GM12878 (cell line): ENCODE results near the gene EGFL8. TPM values are rescaled to one million over a fixed set of nuclear protein-coding genes. Genes with fewer than 3 reads are reported as not detected.

Experiments used
- BCLAF1 ChIP-seq: fragments of 450-650 bp; IDR thresholded peaks from 2 replicates; pipeline ENCODE4 v1.6.1; 2017; ENCODE audit warnings: antibody characterized with exemption, mild to moderate bottlenecking, moderate library complexity
- BMI1 ChIP-seq: fragments of 450-650 bp; IDR thresholded peaks from 2 replicates; pipeline ENCODE4 v1.6.1; 2016; ENCODE audit warnings: mild to moderate bottlenecking, moderate library complexity, borderline replicate concordance
- CHD1 ChIP-seq: IDR thresholded peaks from 2 replicates; pipeline ENCODE4 v1.6.1; 2012; ENCODE audit warnings: low read depth, low read length, improper control_type of control experiment
- CHD2 ChIP-seq: IDR thresholded peaks from 2 replicates; pipeline ENCODE4 v1.6.1; 2011; ENCODE audit warnings: low read depth, low read length, improper control_type of control experiment, borderline replicate concordance
- CHD4 ChIP-seq: fragments of 200-600 bp; sonication (generic); IDR thresholded peaks from 2 replicates; pipeline ENCODE4 v1.6.1; 2016; ENCODE audit warnings: mild to moderate bottlenecking
- EED ChIP-seq: sonication (generic); IDR thresholded peaks from 2 replicates; pipeline ENCODE4 v1.6.1; 2016; ENCODE audit warnings: antibody characterized with exemption, low read depth
- IRF3 ChIP-seq: fragments of 450-650 bp; IDR thresholded peaks from 2 replicates; pipeline ENCODE4 v1.6.1; 2014; ENCODE audit warnings: mild to moderate bottlenecking
- LARP7 ChIP-seq: fragments of 450-650 bp; IDR thresholded peaks from 2 replicates; pipeline ENCODE4 v1.6.1; 2017; ENCODE audit warnings: mild to moderate bottlenecking
- MXI1 ChIP-seq: fragments of 150-350 bp; IDR thresholded peaks from 2 replicates; pipeline ENCODE4 v1.6.1; 2011; ENCODE audit warnings: low read depth, mild to moderate bottlenecking, inconsistent platforms, low read length, improper control_type of control experiment
- MYB ChIP-seq: fragments of 150-350 bp; IDR thresholded peaks from 2 replicates; pipeline ENCODE4 v1.6.1; 2014; ENCODE audit warnings: mild to moderate bottlenecking, low read depth, low read length, borderline replicate concordance
- NFIC ChIP-seq: IDR thresholded peaks from 2 replicates; pipeline ENCODE4 v1.6.1; 2012; ENCODE audit warnings: low read depth, mild to moderate bottlenecking, inconsistent platforms, low read length, moderate library complexity
- PAX8 ChIP-seq: fragments of 450-650 bp; IDR thresholded peaks from 2 replicates; pipeline ENCODE4 v1.6.1; 2017; ENCODE audit warnings: mild to moderate bottlenecking, moderate library complexity
- PBX3 ChIP-seq: IDR thresholded peaks from 2 replicates; pipeline ENCODE4 v1.6.1; 2011; ENCODE audit warnings: mild to moderate bottlenecking, low read depth, low read length, moderate library complexity; ENCODE audit not compliant: insufficient replicate concordance
- PKNOX1 ChIP-seq: fragments of 450-650 bp; IDR thresholded peaks from 2 replicates; pipeline ENCODE4 v1.6.1; 2016; ENCODE audit warnings: mild to moderate bottlenecking
- PML ChIP-seq: IDR thresholded peaks from 2 replicates; pipeline ENCODE4 v1.6.1; 2012; ENCODE audit warnings: low read length, inconsistent platforms
- POLR2AphosphoS5 ChIP-seq: IDR thresholded peaks from 2 replicates; pipeline ENCODE4 v1.6.1; 2011; ENCODE audit warnings: mild to moderate bottlenecking, low read length, inconsistent platforms
- POU2F2 ChIP-seq: IDR thresholded peaks from 3 replicates; pipeline ENCODE4 v1.6.1; 2011; ENCODE audit warnings: low read depth, mild to moderate bottlenecking, low read length, borderline replicate concordance
- RAD51 ChIP-seq: fragments of 450-650 bp; IDR thresholded peaks from 2 replicates; pipeline ENCODE4 v1.6.1; 2016; ENCODE audit warnings: moderate library complexity, mild to moderate bottlenecking, inconsistent platforms
- SREBF2 ChIP-seq: IDR thresholded peaks from 2 replicates; pipeline ENCODE4 v1.6.1; 2012; ENCODE audit warnings: mild to moderate bottlenecking, low read length
- SRF ChIP-seq, 2 experiments: IDR thresholded peaks; 2 replicates each; pipeline ENCODE4 v1.6.1; 2011; ENCODE audit warnings: low read depth in 2 of 2, low read length in 2 of 2, mild to moderate bottlenecking in 1 of 2, moderate library complexity in 1 of 2
- SUPT20H ChIP-seq: IDR thresholded peaks from 2 replicates; pipeline ENCODE4 v1.6.1; 2011; ENCODE audit warnings: low read depth, mild to moderate bottlenecking, low read length, moderate library complexity, borderline replicate concordance; ENCODE audit not compliant: control insufficient read depth
- TARDBP ChIP-seq: IDR thresholded peaks from 2 replicates; pipeline ENCODE4 v1.6.1; 2016; ENCODE audit warnings: borderline replicate concordance
- TBL1XR1 ChIP-seq: IDR thresholded peaks from 2 replicates; pipeline ENCODE4 v1.6.1; 2012; ENCODE audit warnings: low read depth, low read length, improper control_type of control experiment
- ZBTB11 ChIP-seq: fragments of 450-650 bp; formaldehyde crosslinking; IDR thresholded peaks from 2 replicates; pipeline ENCODE4 v1.5.0; 2022; ENCODE audit warnings: mild to moderate bottlenecking, missing genetic modification characterization
- polyA plus RNA-seq, 11 experiments: library from polyadenylated mRNA; depleted of rRNA in 4 of 11; unstranded in 6 of 11; stranded (reverse) in 5 of 11; fragments of >200 nt; fragmentation: Nextera tagmentation in 4 of 11; fragmentation: Illumina TruSeq in 1 of 11; extraction: Ambion mirVana in 4 of 11; extraction: Trizol in 1 of 11; gene quantifications; 1 replicate in 1 of 11; 2 replicates in 10 of 11; pipeline versions ENCODE4 v1.2.1 to v1.2.3, GENCODE V29; 2011 to 2016; ENCODE audit warnings: inconsistent platforms in 2 of 11, missing spikeins in 2 of 11, low read depth in 1 of 11
- total RNA-seq, 4 experiments: library from RNA; depleted of rRNA in 3 of 4; stranded (reverse); fragments of >200 nt in 3 of 4; fragmentation: Illumina TruSeq in 1 of 4; extraction: Trizol in 1 of 4; gene quantifications; 2 replicates each; pipeline versions ENCODE4 v1.2.1 to v1.2.3, GENCODE V29; 2013 to 2021

Gene EGFL8
- total and polyA plus RNA-seq, 10 of the 15 experiments (the other 5 are each of a cell fraction or from before 2014, with no cell fraction given), result 0.07 to 3.5 (median 1.4) TPM

- no peak for TF ChIP-seq BCLAF1
- no peak for TF ChIP-seq PAX8
- TF ChIP-seq BMI1, result no peak
- no peak for TF ChIP-seq TARDBP
- TF ChIP-seq NFIC, result no peak
- no peak for TF ChIP-seq RAD51
- peak; percentile 86 for TF ChIP-seq EED
- TF ChIP-seq MXI1, result no peak; the same call in 1 of the 2 replicates
- no peak for TF ChIP-seq PML
- no peak for TF ChIP-seq SUPT20H
- peak; percentile 58; the same call in 1 of the 2 replicates for TF ChIP-seq CHD2
- no peak for TF ChIP-seq MYB
- TF ChIP-seq TBL1XR1, result no peak
- TF ChIP-seq ZBTB11 (CRISPR knock-in tag), result no peak
- no peak for TF ChIP-seq CHD4
- peak; percentile 58; the same call in 1 of the 3 replicates for TF ChIP-seq POU2F2
- TF ChIP-seq LARP7, result no peak
- peak; percentile 71 for TF ChIP-seq POLR2AphosphoS5
- no peak for TF ChIP-seq PKNOX1
- TF ChIP-seq PBX3, result no peak
- no peak for TF ChIP-seq SRF (IDR thresholded peaks at IDR 0.05; ENCODE audit: low read depth in 2 of 2, low read length in 2 of 2)
- no peak for TF ChIP-seq IRF3
- TF ChIP-seq CHD1, result no peak
- no peak for TF ChIP-seq SREBF2
Observed at GRCh38 chr6:32192608-32193039, 28.2 kb downstream of the EGFL8 start, which contains the start of gene GPSM3 (continued).
